Fibroblast of lung (primary cell): Measurements from ENCODE around the gene NTMT2. TPM values are rescaled to one million over a fixed set of nuclear protein-coding genes. Genes with fewer than 3 reads are reported as not detected.
A peak's percentile ranks its signal among the peaks of the same experiment; 100 is the strongest.
"Not testable (repeated sequence)": the region's sequence is repeated elsewhere in the genome, so short reads cannot be mapped to it uniquely, and the experiment has no call there.

Experiments used
- DNase-seq, 2 donors: peaks; one replicate each; pipeline versions ENCODE4 v3.0.0 to v3.0.0-alpha.2; 2010; ENCODE audit warnings: low read depth in 2 of 2
- H2AFZ ChIP-seq: 2 replicates; pipeline ENCODE4 v1.5.1; 2012; ENCODE audit warnings: low read length, control low read depth, inconsistent platforms
- H3K27ac ChIP-seq: 2 replicates; pipeline ENCODE4 v1.5.1; 2011; ENCODE audit warnings: low read length, control low read depth; ENCODE audit not compliant: insufficient read depth
- H3K27me3 ChIP-seq: 2 replicates; pipeline ENCODE4 v1.5.1; 2011; ENCODE audit warnings: mild to moderate bottlenecking, low read length; ENCODE audit not compliant: control insufficient read depth, insufficient read depth
- H3K36me3 ChIP-seq: 2 replicates; pipeline ENCODE4 v1.5.1; 2011; ENCODE audit warnings: low read length; ENCODE audit not compliant: control insufficient read depth, insufficient read depth
- H3K4me1 ChIP-seq: 2 replicates; pipeline ENCODE4 v1.5.1; 2011; ENCODE audit warnings: low read length; ENCODE audit not compliant: control insufficient read depth, insufficient read depth; ENCODE audit errors: extremely low read depth
- H3K4me2 ChIP-seq: 2 replicates; pipeline ENCODE4 v1.5.1; 2011; ENCODE audit warnings: low read length, control low read depth; ENCODE audit not compliant: insufficient read depth; ENCODE audit errors: extremely low read depth
- H3K4me3 ChIP-seq, 4 experiments: fragments of 200-600 bp in 1 of 4; sonication (generic) in 1 of 4; replicated peaks in 1 of 4; 2 replicates each; pipeline ENCODE4 v1.5.1; 2011 to 2016; ENCODE audit warnings: low read length in 4 of 4, low read depth in 3 of 4, mild to moderate bottlenecking in 3 of 4, control low read depth in 2 of 4, inconsistent platforms in 1 of 4, mixed read lengths in 1 of 4; ENCODE audit not compliant: insufficient read depth in 1 of 4; ENCODE audit errors: control extremely low read depth in 1 of 4
- H3K79me2 ChIP-seq: 2 replicates; pipeline ENCODE4 v1.5.1; 2012; ENCODE audit warnings: mild to moderate bottlenecking, low read length, inconsistent platforms; ENCODE audit not compliant: control insufficient read depth, insufficient read depth
- H3K9ac ChIP-seq: 2 replicates; pipeline ENCODE4 v1.5.1; 2011; ENCODE audit warnings: mild to moderate bottlenecking, low read length, control low read depth; ENCODE audit not compliant: insufficient read depth
- H3K9me3 ChIP-seq: 2 replicates; pipeline ENCODE4 v1.5.1; 2012; ENCODE audit warnings: low read depth, low read length; ENCODE audit not compliant: control insufficient read depth, insufficient read depth
- H4K20me1 ChIP-seq: 2 replicates; pipeline ENCODE4 v1.5.1; 2011; ENCODE audit warnings: low read length; ENCODE audit not compliant: control insufficient read depth, insufficient read depth; ENCODE audit errors: extremely low read depth
- CTCF ChIP-seq, 2 donors: IDR thresholded peaks in 1 of 2; conservative IDR thresholded peaks in 1 of 2; 1 replicate in 1 of 2; 2 replicates in 1 of 2; pipeline ENCODE4 v1.5.1; 2011 to 2012; ENCODE audit warnings: low read length in 2 of 2, control low read depth in 1 of 2, inconsistent platforms in 1 of 2, low read depth in 1 of 2, mild to moderate bottlenecking in 1 of 2
- EZH2 ChIP-seq: IDR thresholded peaks from 2 replicates; pipeline ENCODE4 v1.5.1; 2012; ENCODE audit warnings: low read length, control low read depth, mild to moderate bottlenecking; ENCODE audit errors: missing control alignments
- polyA plus RNA-seq, 2 donors: library from polyadenylated mRNA; depleted of rRNA in 1 of 2; stranded (reverse) in 1 of 2; unstranded in 1 of 2; fragments of >200 nt; gene quantifications; 2 replicates each; pipeline ENCODE4 v1.2.1, GENCODE V29; 2011 to 2012; ENCODE audit warnings: missing spikeins in 1 of 2
- total RNA-seq: library from RNA; depleted of rRNA; stranded (reverse); fragments of >200 nt; gene quantifications from 2 replicates; pipeline ENCODE4 v1.2.1, GENCODE V29; 2014

NTMT2 gene
- total and polyA plus RNA-seq, 2 donors (not counting 1 experiment from before 2014, with no cell fraction given) = not detected

GRCh38 chr1:170168265-170168664 is 22.5 kb downstream of the NTMT2 start:
- DNase-seq = peak; percentile 56 to 74
- Histone ChIP-seq H3K9ac (no peak overlapping the region), H3K4me3 (peak overlapping the region in 2 of 4 experiments; percentile 8 to 52), H3K27ac (peak overlapping the region; percentile 29), H3K9me3 (no peaks in the 10 kb centered on the region), H3K27me3 (no peaks in the 10 kb centered on the region), H3K4me2 (peak overlapping the region; percentile 3), H3K4me1 (no peaks in the 10 kb centered on the region), H3K79me2 (no peaks in the 10 kb centered on the region), H4K20me1 (no peaks in the 10 kb centered on the region), H2AFZ (peak overlapping the region; percentile 32), H3K36me3 (no peaks in the 10 kb centered on the region)
- no peak for TF ChIP-seq EZH2
- no peak for TF ChIP-seq CTCF (conservative IDR thresholded peaks at IDR 0.05 in 1 of 2, IDR thresholded peaks at IDR 0.05 in 1 of 2; ENCODE audit: low read depth in 1 of 2, low read length in 2 of 2)

GRCh38 chr1:170170513-170170912 is 24.8 kb downstream of the NTMT2 start:
- H3K4me2 ChIP-seq, H3K36me3 ChIP-seq, H2AFZ ChIP-seq, H3K9me3 ChIP-seq, H3K27me3 ChIP-seq, H3K4me3 ChIP-seq, H3K4me1 ChIP-seq, H3K79me2 ChIP-seq, DNase-seq, H3K9ac ChIP-seq, H3K27ac ChIP-seq, H4K20me1 ChIP-seq: not testable (repeated sequence)

- Histone ChIP-seq H3K9ac (no peak overlapping the region), H3K27ac (no peak overlapping the region), H4K20me1 (no peaks in the 10 kb centered on the region), H3K36me3 (no peaks in the 10 kb centered on the region), H3K4me1 (no peaks in the 10 kb centered on the region), H3K4me2 (no peak overlapping the region), H2AFZ (no peak overlapping the region), H3K4me3 (no peak overlapping the region), H3K79me2 (no peaks in the 10 kb centered on the region), H3K27me3 (no peaks in the 10 kb centered on the region), H3K9me3 (no peaks in the 10 kb centered on the region)
- DNase-seq = no peak
- TF ChIP-seq EZH2 = no peak
- TF ChIP-seq CTCF (conservative IDR thresholded peaks at IDR 0.05 in 1 of 2, IDR thresholded peaks at IDR 0.05 in 1 of 2; ENCODE audit: low read depth in 1 of 2, low read length in 2 of 2) = no peak
These were observed 28.6 kb downstream of the NTMT2 start for GRCh38 chr1:170174395-170174794.
